ENCODE data around the gene IFNLR1. TPM values are rescaled to one million over a fixed set of nuclear protein-coding genes. Genes with fewer than 3 reads are reported as not detected.
A peak's percentile ranks its signal among the peaks of the same experiment; 100 is the strongest.

IFNLR1 gene
- total RNA-seq, 1 experiment from 2014 or later = 17.7 TPM

DNA sequence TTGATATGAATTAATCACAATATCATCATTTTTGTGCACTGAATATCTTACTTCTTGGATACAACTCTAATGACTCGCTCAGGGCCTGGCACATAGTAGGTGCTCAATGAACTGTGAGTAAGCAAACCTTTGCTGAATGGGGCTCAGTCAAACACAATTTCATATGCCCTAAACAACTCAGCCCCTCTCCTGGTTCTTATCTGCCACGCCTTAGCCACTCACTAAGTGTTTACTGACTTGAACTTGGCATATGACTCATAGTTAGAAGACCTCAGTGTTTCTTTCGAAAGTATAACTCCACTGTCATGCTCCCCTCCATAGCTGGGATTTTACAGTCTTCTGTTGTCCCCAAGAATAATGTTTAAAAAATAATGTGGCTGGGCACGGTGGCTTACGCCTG lies 4.8 kb upstream of the IFNLR1 start:
- no peaks in the 10 kb centered on the region for H3K9me2 ChIP-seq (replicated peaks; ENCODE audit: insufficient read depth, low read length)
- no peak overlapping the region for H3K4me2 ChIP-seq (ENCODE audit: low read depth, low read length, poor library complexity, severe bottlenecking)
- peak overlapping the region; percentile 99 for H3K27ac ChIP-seq (ENCODE audit: low read length)
- no peak overlapping the region for H3K4me3 ChIP-seq (ENCODE audit: low read length)
- no peak overlapping the region for H2AFZ ChIP-seq (ENCODE audit: low read length)
- no peaks in the 10 kb centered on the region for H3K27me3 ChIP-seq (ENCODE audit: low read length)
- no peaks in the 10 kb centered on the region for H4K20me1 ChIP-seq (ENCODE audit: insufficient read depth, low read depth, low read length)
- H3K9ac ChIP-seq (ENCODE audit: low read length) = no peak overlapping the region
- peaks cover under 1% of the 10 kb centered on the region for H3K79me2 ChIP-seq (ENCODE audit: low read length)
- no peaks in the 10 kb centered on the region for H3K36me3 ChIP-seq (ENCODE audit: insufficient read depth, low read length)
- peaks cover 51% of the 10 kb centered on the region for H3K4me1 ChIP-seq (ENCODE audit: low read length)
- no peaks in the 10 kb centered on the region for H3K9me3 ChIP-seq (ENCODE audit: low read length)
- DNase-seq = peak; percentile 28

DNA sequence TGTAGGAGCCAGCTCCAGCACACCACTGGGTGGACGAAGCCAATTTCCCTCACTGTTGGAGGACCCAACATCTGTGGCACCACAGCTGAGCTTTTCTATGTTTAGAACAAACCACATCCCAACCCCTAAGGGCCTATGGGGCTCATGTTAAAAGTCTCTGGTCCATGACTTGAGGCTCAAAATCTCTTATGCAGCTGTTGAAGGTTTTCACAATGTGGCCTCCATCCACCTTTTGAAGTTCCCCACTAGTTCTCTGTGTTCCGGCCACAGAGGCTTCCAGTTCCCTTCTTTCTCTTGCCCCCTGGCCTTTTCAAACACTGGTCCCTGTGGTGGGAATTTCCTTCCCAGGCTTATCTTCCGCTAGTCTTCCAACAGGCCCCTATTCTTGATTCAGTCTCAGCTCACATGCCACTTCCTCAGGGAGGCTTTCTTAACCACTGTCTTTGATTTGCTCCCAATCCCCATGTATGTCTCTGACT lies 3.9 kb upstream of the IFNLR1 start:
- H4K20me1 ChIP-seq (ENCODE audit: insufficient read depth, low read depth, low read length) = no peaks in the 10 kb centered on the region
- H3K36me3 ChIP-seq (ENCODE audit: insufficient read depth, low read length) = no peaks in the 10 kb centered on the region
- peak; percentile 81 for DNase-seq
- no peaks in the 10 kb centered on the region for H3K27me3 ChIP-seq (ENCODE audit: low read length)
- no peaks in the 10 kb centered on the region for H3K9me2 ChIP-seq (replicated peaks; ENCODE audit: insufficient read depth, low read length)
- no peak overlapping the region for H2AFZ ChIP-seq (ENCODE audit: low read length)
- no peaks in the 10 kb centered on the region for H3K9me3 ChIP-seq (ENCODE audit: low read length)
- peak overlapping the region; percentile 61; the same call in 1 of the 2 replicates for H3K9ac ChIP-seq (ENCODE audit: low read length)
- peaks cover 60% of the 10 kb centered on the region for H3K4me1 ChIP-seq (ENCODE audit: low read length)
- peaks cover 9% of the 10 kb centered on the region for H3K79me2 ChIP-seq (ENCODE audit: low read length)
- peak overlapping the region; percentile 99 for H3K27ac ChIP-seq (ENCODE audit: low read length)
- peak overlapping the region; percentile 95 for H3K4me2 ChIP-seq (ENCODE audit: low read depth, low read length, poor library complexity, severe bottlenecking)
- H3K4me3 ChIP-seq (ENCODE audit: low read length) = no peak overlapping the region

DNA sequence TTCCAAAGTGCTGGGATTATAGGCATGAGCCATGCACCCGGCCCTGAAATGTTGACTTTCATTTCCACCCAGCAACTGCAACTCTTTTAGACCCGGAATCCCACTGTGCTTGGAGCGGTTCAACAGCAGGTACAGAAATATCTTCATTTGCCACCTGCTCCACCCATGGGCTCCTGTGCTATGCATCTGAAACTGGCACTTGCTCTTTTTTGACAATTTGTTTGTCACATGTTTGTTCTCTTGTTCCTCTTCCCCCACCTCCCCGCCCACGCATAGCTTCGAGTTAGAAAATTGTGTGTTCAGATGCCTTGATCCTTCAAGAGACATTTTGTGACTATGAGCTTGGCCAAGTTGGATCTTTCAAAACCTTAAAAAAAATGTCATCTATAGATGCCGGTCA lies 2.4 kb upstream of the IFNLR1 start:
- Histone ChIP-seq H3K4me2 (ENCODE audit: low read depth, low read length, poor library complexity, severe bottlenecking) (peak overlapping the region; percentile 95), H3K4me1 (ENCODE audit: low read length) (peaks cover 71% of the 10 kb centered on the region), H3K4me3 (ENCODE audit: low read length) (peak overlapping the region; percentile 43), H2AFZ (ENCODE audit: low read length) (peak overlapping the region; percentile 90), H3K36me3 (ENCODE audit: insufficient read depth, low read length) (no peaks in the 10 kb centered on the region), H3K9ac (ENCODE audit: low read length) (peak overlapping the region; percentile 61), H3K9me3 (ENCODE audit: low read length) (no peaks in the 10 kb centered on the region), H3K9me2 (replicated peaks; ENCODE audit: insufficient read depth, low read length) (no peaks in the 10 kb centered on the region), H3K27ac (ENCODE audit: low read length) (peak overlapping the region; percentile 99), H3K27me3 (ENCODE audit: low read length) (no peaks in the 10 kb centered on the region), H4K20me1 (ENCODE audit: insufficient read depth, low read depth, low read length) (no peaks in the 10 kb centered on the region), H3K79me2 (ENCODE audit: low read length) (peaks cover 21% of the 10 kb centered on the region)
- DNase-seq = peak; percentile 80

DNA sequence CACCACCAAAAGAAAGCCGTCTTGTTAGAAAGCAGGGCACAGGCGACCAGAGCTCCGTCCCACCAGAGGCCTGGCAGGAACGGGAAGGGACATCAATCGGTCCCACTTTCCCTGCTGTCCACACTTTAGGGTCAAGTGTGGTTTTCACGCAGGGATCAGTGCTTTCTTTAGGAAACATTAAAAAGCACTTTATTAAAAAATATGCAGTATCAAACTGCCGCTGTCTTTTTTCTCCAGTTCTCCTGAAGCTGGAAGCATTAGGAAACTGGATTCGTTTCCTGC lies 437 bp downstream of the IFNLR1 start:
- Histone ChIP-seq H3K27me3 (ENCODE audit: low read length) (no peaks in the 10 kb centered on the region), H3K9me3 (ENCODE audit: low read length) (no peaks in the 10 kb centered on the region), H2AFZ (ENCODE audit: low read length) (peak overlapping the region; percentile 80; the same call in 1 of the 2 replicates), H4K20me1 (ENCODE audit: insufficient read depth, low read depth, low read length) (no peaks in the 10 kb centered on the region), H3K4me1 (ENCODE audit: low read length) (peaks cover 78% of the 10 kb centered on the region), H3K36me3 (ENCODE audit: insufficient read depth, low read length) (no peaks in the 10 kb centered on the region), H3K4me2 (ENCODE audit: low read depth, low read length, poor library complexity, severe bottlenecking) (peak overlapping the region; percentile 95), H3K9me2 (replicated peaks; ENCODE audit: insufficient read depth, low read length) (no peaks in the 10 kb centered on the region), H3K4me3 (ENCODE audit: low read length) (peak overlapping the region; percentile 84), H3K9ac (ENCODE audit: low read length) (peak overlapping the region; percentile 92), H3K79me2 (ENCODE audit: low read length) (peaks cover 34% of the 10 kb centered on the region), H3K27ac (ENCODE audit: low read length) (peak overlapping the region; percentile 80)
- no peak for DNase-seq

DNA sequence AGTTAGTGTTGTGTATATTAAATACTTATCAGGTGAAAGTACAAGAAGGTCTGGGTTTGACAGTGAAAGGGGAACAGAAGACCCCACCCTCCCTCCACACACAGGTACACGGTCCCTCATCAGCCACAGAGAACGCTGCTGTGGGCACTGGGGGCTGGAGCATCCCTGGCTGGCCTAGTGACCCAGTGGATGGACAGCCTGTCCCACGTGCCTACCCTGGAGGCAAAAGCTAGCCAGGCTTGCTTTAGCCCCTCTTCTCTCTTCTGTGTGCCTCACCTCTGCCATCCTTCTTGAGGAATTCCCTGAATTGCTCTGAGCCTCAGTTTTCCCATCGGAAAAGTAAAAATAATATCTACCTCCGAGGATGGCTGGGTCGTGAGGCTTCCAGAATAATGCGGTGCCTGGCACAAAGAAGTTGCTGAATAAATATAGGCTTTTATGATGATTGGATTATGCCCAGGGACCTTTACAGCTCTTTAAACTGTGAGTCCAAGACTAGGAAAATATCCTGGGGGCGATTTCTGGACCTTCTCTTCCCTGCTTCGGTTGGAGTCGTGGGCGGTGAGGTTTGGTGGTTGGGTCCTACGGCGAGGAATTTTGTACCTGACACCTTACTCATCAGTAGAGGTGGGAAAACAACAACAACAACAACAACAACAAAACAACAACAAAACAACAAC lies 918 bp downstream of the IFNLR1 start:
- H3K9me2 ChIP-seq (replicated peaks; ENCODE audit: insufficient read depth, low read length) = no peaks in the 10 kb centered on the region
- peak overlapping the region; percentile 80 for H3K27ac ChIP-seq (ENCODE audit: low read length)
- H4K20me1 ChIP-seq (ENCODE audit: insufficient read depth, low read depth, low read length) = no peaks in the 10 kb centered on the region
- peak overlapping the region; percentile 92 for H3K9ac ChIP-seq (ENCODE audit: low read length)
- peaks cover 37% of the 10 kb centered on the region for H3K79me2 ChIP-seq (ENCODE audit: low read length)
- peaks cover 74% of the 10 kb centered on the region for H3K4me1 ChIP-seq (ENCODE audit: low read length)
- no peaks in the 10 kb centered on the region for H3K9me3 ChIP-seq (ENCODE audit: low read length)
- DNase-seq = no peak
- no peaks in the 10 kb centered on the region for H3K36me3 ChIP-seq (ENCODE audit: insufficient read depth, low read length)
- peak overlapping the region; percentile 95 for H3K4me2 ChIP-seq (ENCODE audit: low read depth, low read length, poor library complexity, severe bottlenecking)
- peak overlapping the region; percentile 84 for H3K4me3 ChIP-seq (ENCODE audit: low read length)
- no peaks in the 10 kb centered on the region for H3K27me3 ChIP-seq (ENCODE audit: low read length)
- H2AFZ ChIP-seq (ENCODE audit: low read length) = peak overlapping the region; percentile 80; the same call in 1 of the 2 replicates

DNA sequence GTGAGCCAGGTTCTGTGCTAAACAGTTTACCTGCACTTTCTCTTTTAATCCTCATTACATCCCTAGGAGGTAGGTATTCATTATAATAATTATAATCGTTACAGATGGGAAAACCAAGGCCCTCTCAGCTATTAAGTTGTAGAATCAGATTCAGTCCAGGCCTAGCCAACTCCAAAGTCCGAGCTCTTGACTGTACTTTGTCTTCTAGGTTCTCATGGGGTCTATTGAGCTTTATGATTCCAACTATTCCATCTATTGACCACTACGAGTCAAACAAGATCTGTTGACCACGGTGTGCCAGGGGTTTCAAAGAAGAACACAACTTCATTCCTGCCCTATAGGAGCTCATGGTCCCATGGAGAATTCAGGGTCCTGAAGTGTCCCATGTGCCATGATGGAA lies 2.0 kb downstream of the IFNLR1 start:
- Histone ChIP-seq H2AFZ (ENCODE audit: low read length) (no peak overlapping the region), H3K79me2 (ENCODE audit: low read length) (peaks cover 42% of the 10 kb centered on the region), H3K4me3 (ENCODE audit: low read length) (peak overlapping the region; percentile 84; the same call in 1 of the 2 replicates), H3K4me2 (ENCODE audit: low read depth, low read length, poor library complexity, severe bottlenecking) (peak overlapping the region; percentile 95), H3K36me3 (ENCODE audit: insufficient read depth, low read length) (no peaks in the 10 kb centered on the region), H3K4me1 (ENCODE audit: low read length) (peaks cover 63% of the 10 kb centered on the region), H3K27me3 (ENCODE audit: low read length) (no peaks in the 10 kb centered on the region), H3K9me2 (replicated peaks; ENCODE audit: insufficient read depth, low read length) (no peaks in the 10 kb centered on the region), H3K9ac (ENCODE audit: low read length) (peak overlapping the region; percentile 92; the same call in 1 of the 2 replicates), H4K20me1 (ENCODE audit: insufficient read depth, low read depth, low read length) (no peaks in the 10 kb centered on the region), H3K9me3 (ENCODE audit: low read length) (no peaks in the 10 kb centered on the region), H3K27ac (ENCODE audit: low read length) (peak overlapping the region; percentile 80)
- DNase-seq = peak; percentile 27

DNA sequence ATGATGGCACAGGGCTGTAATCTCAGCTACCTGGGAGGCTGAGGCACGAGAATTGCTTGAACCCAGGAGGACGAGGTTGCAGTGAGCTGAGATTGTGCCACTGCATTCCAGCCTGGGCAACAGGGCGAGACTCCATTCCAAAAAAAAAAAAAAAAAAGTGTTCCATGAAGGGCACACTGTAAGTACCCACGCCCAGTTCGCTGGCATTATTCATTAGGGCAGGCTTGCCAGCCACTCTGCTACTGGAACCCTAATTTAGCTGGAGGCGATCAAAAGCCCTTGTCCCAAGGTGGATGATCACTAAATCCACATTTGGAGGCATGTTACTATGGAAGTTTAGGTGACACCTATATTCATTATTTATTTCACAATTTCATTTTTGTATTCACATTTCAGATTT lies 5.0 kb downstream of the IFNLR1 start:
- Histone ChIP-seq H2AFZ (ENCODE audit: low read length) (no peak overlapping the region), H3K4me1 (ENCODE audit: low read length) (peaks cover 34% of the 10 kb centered on the region), H3K36me3 (ENCODE audit: insufficient read depth, low read length) (no peaks in the 10 kb centered on the region), H3K9me2 (replicated peaks; ENCODE audit: insufficient read depth, low read length) (no peaks in the 10 kb centered on the region), H3K27me3 (ENCODE audit: low read length) (no peaks in the 10 kb centered on the region), H3K79me2 (ENCODE audit: low read length) (peaks cover 60% of the 10 kb centered on the region), H3K27ac (ENCODE audit: low read length) (no peak overlapping the region), H3K9ac (ENCODE audit: low read length) (no peak overlapping the region), H4K20me1 (ENCODE audit: insufficient read depth, low read depth, low read length) (no peaks in the 10 kb centered on the region), H3K4me3 (ENCODE audit: low read length) (no peak overlapping the region), H3K4me2 (ENCODE audit: low read depth, low read length, poor library complexity, severe bottlenecking) (no peak overlapping the region), H3K9me3 (ENCODE audit: low read length) (no peaks in the 10 kb centered on the region)
- peak; percentile 9 for DNase-seq

DNA sequence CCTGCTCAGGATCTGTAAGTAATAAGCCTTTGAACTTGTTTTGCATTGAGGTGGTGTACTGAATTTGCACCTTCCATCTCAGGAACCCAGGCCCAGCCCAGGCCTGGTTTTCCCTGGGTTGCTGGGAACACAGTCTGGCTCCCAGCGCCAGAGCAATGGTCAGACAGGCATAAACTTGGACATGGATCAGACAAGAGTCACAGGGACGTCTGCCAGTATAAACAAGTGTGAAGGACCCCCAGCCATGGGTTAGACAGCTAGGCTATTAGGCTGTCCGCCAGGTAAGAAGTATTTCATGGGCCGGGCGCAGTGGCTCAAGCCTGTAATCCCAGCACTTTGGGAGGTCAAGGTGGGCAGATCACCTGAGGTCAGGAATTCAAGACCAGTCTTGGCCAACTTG lies 5.5 kb downstream of the IFNLR1 start:
- no peak overlapping the region for H3K9ac ChIP-seq (ENCODE audit: low read length)
- no peaks in the 10 kb centered on the region for H3K9me2 ChIP-seq (replicated peaks; ENCODE audit: insufficient read depth, low read length)
- peak; percentile 20 for DNase-seq
- no peaks in the 10 kb centered on the region for H4K20me1 ChIP-seq (ENCODE audit: insufficient read depth, low read depth, low read length)
- H3K9me3 ChIP-seq (ENCODE audit: low read length) = no peaks in the 10 kb centered on the region
- peaks cover 31% of the 10 kb centered on the region for H3K4me1 ChIP-seq (ENCODE audit: low read length)
- H3K4me3 ChIP-seq (ENCODE audit: low read length) = no peak overlapping the region
- no peaks in the 10 kb centered on the region for H3K27me3 ChIP-seq (ENCODE audit: low read length)
- no peak overlapping the region for H2AFZ ChIP-seq (ENCODE audit: low read length)
- H3K36me3 ChIP-seq (ENCODE audit: insufficient read depth, low read length) = no peaks in the 10 kb centered on the region
- peaks cover 58% of the 10 kb centered on the region for H3K79me2 ChIP-seq (ENCODE audit: low read length)
- no peak overlapping the region for H3K27ac ChIP-seq (ENCODE audit: low read length)
- no peak overlapping the region for H3K4me2 ChIP-seq (ENCODE audit: low read depth, low read length, poor library complexity, severe bottlenecking)
